ENCODE measurements around the gene PLEKHM3.

PLEKHM3 gene

GRCh38 chr2:207867056-207867455, 158.3 kb downstream of the PLEKHM3 start:
- TF ChIP-seq CTCF (IDR thresholded peaks at IDR 0.05; ENCODE audit: low read depth, low read length, missing control alignments), result no peak
- no peak overlapping the region for H3K4me3 ChIP-seq (ENCODE audit: low read depth, low read length)
- DNase-seq (ENCODE audit: low read depth), result no peak

DNA sequence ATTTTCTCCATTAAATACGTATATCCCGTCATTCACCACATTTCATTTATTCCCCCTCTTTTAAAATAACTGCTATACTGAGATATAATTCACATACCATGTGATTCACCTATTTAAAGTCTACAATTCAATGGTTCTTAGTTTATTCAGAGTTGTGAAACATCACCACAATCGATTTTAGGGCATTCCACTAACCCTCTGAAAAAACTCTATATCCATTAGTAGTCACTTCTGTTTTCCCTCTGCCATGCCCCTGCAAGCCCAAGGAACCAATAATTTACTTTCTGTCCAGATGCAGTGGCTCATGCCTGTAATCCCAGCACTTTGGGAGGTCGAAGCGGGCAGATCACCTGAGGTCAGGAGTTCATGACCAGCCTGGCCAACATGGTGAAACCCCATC, 160.1 kb downstream of the PLEKHM3 start:
- no peak overlapping the region for H3K4me3 ChIP-seq (ENCODE audit: low read depth, low read length)
- DNase-seq (ENCODE audit: low read depth), result no peak
- no peak for TF ChIP-seq CTCF (IDR thresholded peaks at IDR 0.05; ENCODE audit: low read depth, low read length, missing control alignments)

GRCh38 chr2:207863345-207863744, 162.0 kb downstream of the PLEKHM3 start:
- DNase-seq (ENCODE audit: low read depth), result no peak
- no peak overlapping the region for H3K4me3 ChIP-seq (ENCODE audit: low read depth, low read length)
- TF ChIP-seq CTCF (IDR thresholded peaks at IDR 0.05; ENCODE audit: low read depth, low read length, missing control alignments), result no peak

- no peak overlapping the region for H3K4me3 ChIP-seq (ENCODE audit: low read depth, low read length)
- DNase-seq (ENCODE audit: low read depth), result no peak
- TF ChIP-seq CTCF (IDR thresholded peaks at IDR 0.05; ENCODE audit: low read depth, low read length, missing control alignments), result no peak
Observed at GRCh38 chr2:207861789-207862188, 163.5 kb downstream of the PLEKHM3 start.

GRCh38 chr2:207860685-207861084, 164.6 kb downstream of the PLEKHM3 start:
- TF ChIP-seq CTCF (IDR thresholded peaks at IDR 0.05; ENCODE audit: low read depth, low read length, missing control alignments), result no peak
- DNase-seq (ENCODE audit: low read depth), result no peak
- H3K4me3 ChIP-seq (ENCODE audit: low read depth, low read length), result no peak overlapping the region

DNA sequence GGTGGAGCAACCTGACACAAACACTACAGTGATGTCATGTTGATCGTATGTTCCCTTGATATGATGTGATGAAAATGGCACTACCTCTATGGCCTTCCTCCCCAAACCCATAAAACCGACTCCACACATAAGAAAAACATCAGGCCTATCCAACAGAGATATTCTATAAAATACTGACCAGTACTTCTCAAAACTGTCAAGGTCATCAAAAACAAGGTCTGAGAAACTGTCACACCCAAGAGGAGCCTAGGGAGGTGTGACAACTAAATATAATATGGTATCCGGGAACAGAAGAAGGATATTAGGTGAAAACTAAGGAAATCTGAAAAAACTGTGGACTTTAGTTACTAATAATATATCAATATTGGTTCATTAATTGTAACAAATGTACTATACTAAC, 169.7 kb downstream of the PLEKHM3 start:
- no peak for TF ChIP-seq CTCF (IDR thresholded peaks at IDR 0.05; ENCODE audit: low read depth, low read length, missing control alignments)
- no peak overlapping the region for H3K4me3 ChIP-seq (ENCODE audit: low read depth, low read length)
- no peak for DNase-seq (ENCODE audit: low read depth)

GRCh38 chr2:207854484-207855440, 170.6 kb downstream of the PLEKHM3 start:
- no peak overlapping the region for H3K4me3 ChIP-seq (ENCODE audit: low read depth, low read length)
- TF ChIP-seq CTCF (IDR thresholded peaks at IDR 0.05; ENCODE audit: low read depth, low read length, missing control alignments), result no peak
- DNase-seq (ENCODE audit: low read depth), result no peak
